HepG2 (cell line): ENCODE results near the gene FCER1G. TPM values are rescaled to one million over a fixed set of nuclear protein-coding genes. Genes with fewer than 3 reads are reported as not detected.

Experiments
- AGO1 ChIP-seq: fragments of 200-400 bp; formaldehyde crosslinking; IDR thresholded peaks from 2 replicates; pipeline ENCODE4 v1.6.1; 2017; ENCODE audit warnings: mild to moderate bottlenecking, low read depth, low read length, moderate library complexity; ENCODE audit not compliant: poor library complexity, severe bottlenecking
- FOSL2 ChIP-seq: sonication (generic); formaldehyde crosslinking; IDR thresholded peaks from 2 replicates; pipeline ENCODE4 v1.4.0; 2020; ENCODE audit warnings: missing genetic modification reagents
- IRX3 ChIP-seq: sonication (generic); formaldehyde crosslinking; IDR thresholded peaks from 2 replicates; pipeline ENCODE4 v1.8.1; 2023; ENCODE audit warnings: mild to moderate bottlenecking, low read depth, missing genetic modification reagents, borderline replicate concordance
- KLF9 ChIP-seq: IDR thresholded peaks from 2 replicates; pipeline ENCODE4 v1.6.1; 2016; ENCODE audit warnings: low read depth
- SOX13 ChIP-seq, 3 experiments: fragments of 450-650 bp in 1 of 3; sonication (generic) in 1 of 3; formaldehyde crosslinking in 1 of 3; IDR thresholded peaks in 2 of 3; conservative IDR thresholded peaks in 1 of 3; 2 replicates each; pipeline versions ENCODE4 v1.5.0 to v1.6.1; 2016 to 2020; ENCODE audit warnings: antibody characterized with exemption in 1 of 3, mild to moderate bottlenecking in 1 of 3, missing compliant biosample characterization in 1 of 3, missing genetic modification reagents in 1 of 3, moderate library complexity in 1 of 3
- ZNF451 ChIP-seq: sonication (generic); formaldehyde crosslinking; IDR thresholded peaks from 2 replicates; pipeline ENCODE4 v1.5.0; 2020; ENCODE audit warnings: mild to moderate bottlenecking, missing genetic modification reagents
- ZNF558 ChIP-seq: sonication (generic); formaldehyde crosslinking; IDR thresholded peaks from 2 replicates; pipeline ENCODE4 v1.9.0; 2022; ENCODE audit warnings: mild to moderate bottlenecking, missing genetic modification reagents, borderline replicate concordance
- ZNF773 ChIP-seq: sonication (generic); formaldehyde crosslinking; IDR thresholded peaks from 2 replicates; pipeline ENCODE4 v1.4.0; 2020; ENCODE audit warnings: missing genetic modification reagents, borderline replicate concordance
- polyA plus RNA-seq, 8 experiments: library from polyadenylated mRNA; depleted of rRNA in 3 of 8; stranded (reverse) in 7 of 8; unstranded in 1 of 8; fragments of >200 nt; fragmentation: Illumina TruSeq in 4 of 8; extraction: Trizol in 4 of 8; gene quantifications; 2 replicates each; pipeline versions ENCODE4 v1.2.1 to v1.2.3, GENCODE V29; 2011 to 2016; ENCODE audit warnings: low read depth in 4 of 8, missing spikeins in 1 of 8, mixed read lengths in 1 of 8; ENCODE audit not compliant: insufficient read depth in 1 of 8
- total RNA-seq, 5 experiments: library from RNA; depleted of rRNA; stranded (reverse); fragments of >200 nt; fragmentation: Illumina TruSeq; extraction: Trizol; gene quantifications; 2 replicates each; pipeline ENCODE4 v1.2.3, GENCODE V29; 2016; ENCODE audit warnings: low read depth in 1 of 5
- TF ChIP-seq, protein P1 (sequence below): sonication (generic); formaldehyde crosslinking; IDR thresholded peaks from one replicate; pipeline ENCODE4 v1.5.1; 2020; ENCODE audit warnings: mild to moderate bottlenecking, missing genetic modification reagents; ENCODE audit errors: not compliant biosample characterization
- TF ChIP-seq, protein P2 (sequence below): sonication (generic); formaldehyde crosslinking; conservative IDR thresholded peaks from 2 replicates; pipeline ENCODE4 v1.4.0; 2020; ENCODE audit warnings: mild to moderate bottlenecking, missing genetic modification reagents, moderate library complexity
- TF ChIP-seq, protein P3 (sequence below): IDR thresholded peaks from 2 replicates; pipeline ENCODE4 v1.6.1; 2018; ENCODE audit warnings: missing genetic modification reagents

FCER1G gene
- total and polyA plus RNA-seq, 2 of the 13 experiments (the other 11 are each of a cell fraction or from before 2014, with no cell fraction given), result 1.3 to 6.4 TPM

DNA sequence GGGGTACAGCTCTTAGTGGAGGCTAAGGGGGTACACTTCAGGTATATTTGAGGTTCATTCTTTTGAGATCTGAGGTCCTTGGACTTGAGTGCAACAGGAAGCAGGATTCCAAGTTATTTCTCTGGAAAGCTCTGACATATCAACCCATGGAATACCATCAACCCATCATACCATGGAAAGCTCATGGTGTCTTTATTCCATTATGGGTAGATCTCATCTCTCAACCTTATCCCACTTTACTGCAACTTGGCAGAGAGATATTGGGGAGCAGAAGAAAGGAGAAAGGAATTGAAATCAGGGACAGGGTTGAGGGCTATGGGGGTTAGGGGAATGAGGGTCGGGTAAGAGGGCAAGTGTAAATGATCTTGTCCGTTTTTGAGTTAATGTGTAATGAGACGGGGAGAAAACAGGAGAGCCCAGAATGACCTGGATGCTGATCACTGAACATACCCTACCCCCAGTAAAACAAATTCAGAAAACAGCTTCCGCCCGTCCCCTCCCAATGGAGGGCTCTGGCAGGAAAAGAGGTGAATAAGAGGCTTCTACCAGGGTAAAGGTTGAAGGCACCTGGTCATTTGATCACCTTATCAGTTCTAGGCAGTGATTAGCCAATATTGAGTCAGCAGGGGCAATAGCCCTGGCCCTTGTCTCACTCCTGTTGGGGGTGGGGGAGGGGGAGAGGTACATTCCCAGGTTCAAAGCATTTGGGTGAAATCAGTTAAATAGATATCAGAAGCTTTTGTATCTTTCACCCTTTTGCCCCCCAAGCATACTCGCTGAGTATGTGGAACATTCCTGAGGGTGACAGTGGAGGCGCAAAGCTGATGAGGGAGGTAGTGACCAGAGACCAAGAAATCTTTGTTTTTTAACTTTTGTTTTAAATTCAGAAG is 9.0 kb downstream of the FCER1G start (continued):
- TF ChIP-seq SOX13 (IDR thresholded peaks at IDR 0.05), result peak; percentile 79; the same call in 1 of the 2 replicates
- TF ChIP-seq SOX13 (CRISPR knock-in tag; conservative IDR thresholded peaks at IDR 0.05 in 1 of 2, IDR thresholded peaks at IDR 0.05 in 1 of 2), result peak in 1 of 2 experiments; percentile 90; a peak in 2 of 4 replicates
- no peak for TF ChIP-seq ZNF451 (CRISPR knock-in tag)
- TF ChIP-seq, protein P1, sequence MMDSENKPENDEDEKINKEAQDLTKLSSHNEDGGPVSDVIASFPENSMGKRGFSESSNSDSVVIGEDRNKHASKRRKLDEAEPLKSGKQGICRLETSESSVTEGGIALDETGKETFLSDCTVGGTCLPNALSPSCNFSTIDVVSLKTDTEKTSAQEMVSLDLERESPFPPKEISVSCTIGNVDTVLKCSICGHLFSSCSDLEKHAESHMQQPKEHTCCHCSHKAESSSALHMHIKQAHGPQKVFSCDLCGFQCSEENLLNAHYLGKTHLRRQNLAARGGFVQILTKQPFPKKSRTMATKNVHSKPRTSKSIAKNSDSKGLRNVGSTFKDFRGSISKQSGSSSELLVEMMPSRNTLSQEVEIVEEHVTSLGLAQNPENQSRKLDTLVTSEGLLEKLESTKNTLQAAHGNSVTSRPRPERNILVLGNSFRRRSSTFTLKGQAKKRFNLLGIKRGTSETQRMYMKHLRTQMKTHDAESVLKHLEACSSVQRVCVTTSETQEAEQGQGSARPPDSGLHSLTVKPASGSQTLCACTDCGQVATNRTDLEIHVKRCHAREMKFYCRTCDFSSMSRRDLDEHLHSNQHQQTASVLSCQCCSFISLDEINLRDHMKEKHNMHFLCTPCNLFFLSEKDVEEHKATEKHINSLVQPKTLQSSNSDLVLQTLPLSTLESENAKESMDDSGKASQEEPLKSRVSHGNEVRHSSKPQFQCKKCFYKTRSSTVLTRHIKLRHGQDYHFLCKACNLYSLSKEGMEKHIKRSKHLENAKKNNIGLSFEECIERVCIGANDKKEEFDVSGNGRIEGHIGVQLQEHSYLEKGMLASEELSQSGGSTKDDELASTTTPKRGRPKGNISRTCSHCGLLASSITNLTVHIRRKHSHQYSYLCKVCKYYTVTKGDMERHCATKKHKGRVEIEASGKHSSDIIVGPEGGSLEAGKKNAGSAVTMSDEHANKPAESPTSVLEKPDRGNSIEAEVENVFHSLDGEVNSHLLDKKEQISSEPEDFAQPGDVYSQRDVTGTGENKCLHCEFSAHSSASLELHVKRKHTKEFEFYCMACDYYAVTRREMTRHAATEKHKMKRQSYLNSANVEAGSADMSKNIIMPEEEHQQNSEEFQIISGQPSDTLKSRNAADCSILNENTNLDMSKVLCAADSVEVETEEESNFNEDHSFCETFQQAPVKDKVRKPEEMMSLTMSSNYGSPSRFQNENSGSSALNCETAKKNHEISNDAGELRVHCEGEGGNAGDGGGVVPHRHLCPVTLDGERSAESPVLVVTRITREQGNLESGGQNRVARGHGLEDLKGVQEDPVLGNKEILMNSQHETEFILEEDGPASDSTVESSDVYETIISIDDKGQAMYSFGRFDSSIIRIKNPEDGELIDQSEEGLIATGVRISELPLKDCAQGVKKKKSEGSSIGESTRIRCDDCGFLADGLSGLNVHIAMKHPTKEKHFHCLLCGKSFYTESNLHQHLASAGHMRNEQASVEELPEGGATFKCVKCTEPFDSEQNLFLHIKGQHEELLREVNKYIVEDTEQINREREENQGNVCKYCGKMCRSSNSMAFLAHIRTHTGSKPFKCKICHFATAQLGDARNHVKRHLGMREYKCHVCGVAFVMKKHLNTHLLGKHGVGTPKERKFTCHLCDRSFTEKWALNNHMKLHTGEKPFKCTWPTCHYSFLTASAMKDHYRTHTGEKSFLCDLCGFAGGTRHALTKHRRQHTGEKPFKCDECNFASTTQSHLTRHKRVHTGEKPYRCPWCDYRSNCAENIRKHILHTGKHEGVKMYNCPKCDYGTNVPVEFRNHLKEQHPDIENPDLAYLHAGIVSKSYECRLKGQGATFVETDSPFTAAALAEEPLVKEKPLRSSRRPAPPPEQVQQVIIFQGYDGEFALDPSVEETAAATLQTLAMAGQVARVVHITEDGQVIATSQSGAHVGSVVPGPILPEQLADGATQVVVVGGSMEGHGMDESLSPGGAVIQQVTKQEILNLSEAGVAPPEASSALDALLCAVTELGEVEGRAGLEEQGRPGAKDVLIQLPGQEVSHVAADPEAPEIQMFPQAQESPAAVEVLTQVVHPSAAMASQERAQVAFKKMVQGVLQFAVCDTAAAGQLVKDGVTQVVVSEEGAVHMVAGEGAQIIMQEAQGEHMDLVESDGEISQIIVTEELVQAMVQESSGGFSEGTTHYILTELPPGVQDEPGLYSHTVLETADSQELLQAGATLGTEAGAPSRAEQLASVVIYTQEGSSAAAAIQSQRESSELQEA, result no peak
- no peak for TF ChIP-seq AGO1
- TF ChIP-seq ZNF773 (CRISPR knock-in tag), result no peak
- peak; percentile 73 for TF ChIP-seq IRX3 (CRISPR knock-in tag)
- TF ChIP-seq ZNF558 (CRISPR knock-in tag), result no peak; the same call in 1 of the 2 replicates
- TF ChIP-seq, protein P2, sequence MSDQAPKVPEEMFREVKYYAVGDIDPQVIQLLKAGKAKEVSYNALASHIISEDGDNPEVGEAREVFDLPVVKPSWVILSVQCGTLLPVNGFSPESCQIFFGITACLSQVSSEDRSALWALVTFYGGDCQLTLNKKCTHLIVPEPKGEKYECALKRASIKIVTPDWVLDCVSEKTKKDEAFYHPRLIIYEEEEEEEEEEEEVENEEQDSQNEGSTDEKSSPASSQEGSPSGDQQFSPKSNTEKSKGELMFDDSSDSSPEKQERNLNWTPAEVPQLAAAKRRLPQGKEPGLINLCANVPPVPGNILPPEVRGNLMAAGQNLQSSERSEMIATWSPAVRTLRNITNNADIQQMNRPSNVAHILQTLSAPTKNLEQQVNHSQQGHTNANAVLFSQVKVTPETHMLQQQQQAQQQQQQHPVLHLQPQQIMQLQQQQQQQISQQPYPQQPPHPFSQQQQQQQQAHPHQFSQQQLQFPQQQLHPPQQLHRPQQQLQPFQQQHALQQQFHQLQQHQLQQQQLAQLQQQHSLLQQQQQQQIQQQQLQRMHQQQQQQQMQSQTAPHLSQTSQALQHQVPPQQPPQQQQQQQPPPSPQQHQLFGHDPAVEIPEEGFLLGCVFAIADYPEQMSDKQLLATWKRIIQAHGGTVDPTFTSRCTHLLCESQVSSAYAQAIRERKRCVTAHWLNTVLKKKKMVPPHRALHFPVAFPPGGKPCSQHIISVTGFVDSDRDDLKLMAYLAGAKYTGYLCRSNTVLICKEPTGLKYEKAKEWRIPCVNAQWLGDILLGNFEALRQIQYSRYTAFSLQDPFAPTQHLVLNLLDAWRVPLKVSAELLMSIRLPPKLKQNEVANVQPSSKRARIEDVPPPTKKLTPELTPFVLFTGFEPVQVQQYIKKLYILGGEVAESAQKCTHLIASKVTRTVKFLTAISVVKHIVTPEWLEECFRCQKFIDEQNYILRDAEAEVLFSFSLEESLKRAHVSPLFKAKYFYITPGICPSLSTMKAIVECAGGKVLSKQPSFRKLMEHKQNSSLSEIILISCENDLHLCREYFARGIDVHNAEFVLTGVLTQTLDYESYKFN (CRISPR knock-in tag), result peak; percentile 99
- TF ChIP-seq KLF9 (CRISPR knock-in tag), result no peak
- TF ChIP-seq FOSL2 (CRISPR knock-in tag), result peak; percentile 91
- TF ChIP-seq, protein P3, sequence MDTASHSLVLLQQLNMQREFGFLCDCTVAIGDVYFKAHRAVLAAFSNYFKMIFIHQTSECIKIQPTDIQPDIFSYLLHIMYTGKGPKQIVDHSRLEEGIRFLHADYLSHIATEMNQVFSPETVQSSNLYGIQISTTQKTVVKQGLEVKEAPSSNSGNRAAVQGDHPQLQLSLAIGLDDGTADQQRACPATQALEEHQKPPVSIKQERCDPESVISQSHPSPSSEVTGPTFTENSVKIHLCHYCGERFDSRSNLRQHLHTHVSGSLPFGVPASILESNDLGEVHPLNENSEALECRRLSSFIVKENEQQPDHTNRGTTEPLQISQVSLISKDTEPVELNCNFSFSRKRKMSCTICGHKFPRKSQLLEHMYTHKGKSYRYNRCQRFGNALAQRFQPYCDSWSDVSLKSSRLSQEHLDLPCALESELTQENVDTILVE (CRISPR knock-in tag), result no peak; the same call in 1 of the 2 replicates
